ENCODE data around the gene CCDC196.

DNA sequence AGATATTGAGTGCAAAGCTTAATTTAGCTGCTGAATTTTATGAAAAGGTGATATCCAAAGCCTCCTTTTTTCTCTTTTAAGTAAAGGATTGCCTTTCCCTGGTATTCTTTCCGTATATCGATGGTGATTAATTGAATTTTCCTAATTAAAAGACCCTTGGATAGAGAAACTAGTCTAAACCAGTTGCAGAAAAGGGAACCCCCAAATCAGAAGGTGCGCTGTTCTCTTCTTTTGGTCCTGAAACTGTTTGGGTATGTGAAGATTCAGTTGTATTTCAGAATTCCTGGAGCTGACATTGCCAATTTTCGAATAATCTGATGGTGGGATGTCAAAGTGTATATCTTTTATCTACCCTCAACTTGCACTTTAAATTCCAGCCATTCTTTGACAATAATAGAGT is 23.7 kb downstream of the CCDC196 start:
- TF ChIP-seq, protein P1, sequence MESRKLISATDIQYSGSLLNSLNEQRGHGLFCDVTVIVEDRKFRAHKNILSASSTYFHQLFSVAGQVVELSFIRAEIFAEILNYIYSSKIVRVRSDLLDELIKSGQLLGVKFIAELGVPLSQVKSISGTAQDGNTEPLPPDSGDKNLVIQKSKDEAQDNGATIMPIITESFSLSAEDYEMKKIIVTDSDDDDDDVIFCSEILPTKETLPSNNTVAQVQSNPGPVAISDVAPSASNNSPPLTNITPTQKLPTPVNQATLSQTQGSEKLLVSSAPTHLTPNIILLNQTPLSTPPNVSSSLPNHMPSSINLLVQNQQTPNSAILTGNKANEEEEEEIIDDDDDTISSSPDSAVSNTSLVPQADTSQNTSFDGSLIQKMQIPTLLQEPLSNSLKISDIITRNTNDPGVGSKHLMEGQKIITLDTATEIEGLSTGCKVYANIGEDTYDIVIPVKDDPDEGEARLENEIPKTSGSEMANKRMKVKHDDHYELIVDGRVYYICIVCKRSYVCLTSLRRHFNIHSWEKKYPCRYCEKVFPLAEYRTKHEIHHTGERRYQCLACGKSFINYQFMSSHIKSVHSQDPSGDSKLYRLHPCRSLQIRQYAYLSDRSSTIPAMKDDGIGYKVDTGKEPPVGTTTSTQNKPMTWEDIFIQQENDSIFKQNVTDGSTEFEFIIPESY (IDR thresholded peaks at IDR 0.05; ENCODE audit: borderline replicate concordance, low read depth): no peak
- TF ChIP-seq, protein P2, sequence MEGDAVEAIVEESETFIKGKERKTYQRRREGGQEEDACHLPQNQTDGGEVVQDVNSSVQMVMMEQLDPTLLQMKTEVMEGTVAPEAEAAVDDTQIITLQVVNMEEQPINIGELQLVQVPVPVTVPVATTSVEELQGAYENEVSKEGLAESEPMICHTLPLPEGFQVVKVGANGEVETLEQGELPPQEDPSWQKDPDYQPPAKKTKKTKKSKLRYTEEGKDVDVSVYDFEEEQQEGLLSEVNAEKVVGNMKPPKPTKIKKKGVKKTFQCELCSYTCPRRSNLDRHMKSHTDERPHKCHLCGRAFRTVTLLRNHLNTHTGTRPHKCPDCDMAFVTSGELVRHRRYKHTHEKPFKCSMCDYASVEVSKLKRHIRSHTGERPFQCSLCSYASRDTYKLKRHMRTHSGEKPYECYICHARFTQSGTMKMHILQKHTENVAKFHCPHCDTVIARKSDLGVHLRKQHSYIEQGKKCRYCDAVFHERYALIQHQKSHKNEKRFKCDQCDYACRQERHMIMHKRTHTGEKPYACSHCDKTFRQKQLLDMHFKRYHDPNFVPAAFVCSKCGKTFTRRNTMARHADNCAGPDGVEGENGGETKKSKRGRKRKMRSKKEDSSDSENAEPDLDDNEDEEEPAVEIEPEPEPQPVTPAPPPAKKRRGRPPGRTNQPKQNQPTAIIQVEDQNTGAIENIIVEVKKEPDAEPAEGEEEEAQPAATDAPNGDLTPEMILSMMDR (IDR thresholded peaks at IDR 0.05): no peak
- TF ChIP-seq EZH2phosphoT487 (IDR thresholded peaks at IDR 0.05; ENCODE audit: borderline replicate concordance, low read depth) (no peak), RAD21 (IDR thresholded peaks at IDR 0.05; ENCODE audit: low read length) (no peak), POLR2AphosphoS5 (IDR thresholded peaks at IDR 0.05; ENCODE audit: low read depth, low read length) (no peak), TEAD4 (IDR thresholded peaks at IDR 0.05; ENCODE audit: borderline replicate concordance, insufficient read depth) (no peak), GATA2 (CRISPR knock-in tag; IDR thresholded peaks at IDR 0.05) (no peak), GABPA (IDR thresholded peaks at IDR 0.05; ENCODE audit: low read depth) (no peak), EP300 (IDR thresholded peaks at IDR 0.05; ENCODE audit: borderline replicate concordance in 1 of 2, low read depth in 1 of 2, low read length in 1 of 2) (no peak), SMC3 (IDR thresholded peaks at IDR 0.05; ENCODE audit: low read depth, low read length) (no peak), JUND (IDR thresholded peaks at IDR 0.05) (no peak)
- TF ChIP-seq, protein P3, sequence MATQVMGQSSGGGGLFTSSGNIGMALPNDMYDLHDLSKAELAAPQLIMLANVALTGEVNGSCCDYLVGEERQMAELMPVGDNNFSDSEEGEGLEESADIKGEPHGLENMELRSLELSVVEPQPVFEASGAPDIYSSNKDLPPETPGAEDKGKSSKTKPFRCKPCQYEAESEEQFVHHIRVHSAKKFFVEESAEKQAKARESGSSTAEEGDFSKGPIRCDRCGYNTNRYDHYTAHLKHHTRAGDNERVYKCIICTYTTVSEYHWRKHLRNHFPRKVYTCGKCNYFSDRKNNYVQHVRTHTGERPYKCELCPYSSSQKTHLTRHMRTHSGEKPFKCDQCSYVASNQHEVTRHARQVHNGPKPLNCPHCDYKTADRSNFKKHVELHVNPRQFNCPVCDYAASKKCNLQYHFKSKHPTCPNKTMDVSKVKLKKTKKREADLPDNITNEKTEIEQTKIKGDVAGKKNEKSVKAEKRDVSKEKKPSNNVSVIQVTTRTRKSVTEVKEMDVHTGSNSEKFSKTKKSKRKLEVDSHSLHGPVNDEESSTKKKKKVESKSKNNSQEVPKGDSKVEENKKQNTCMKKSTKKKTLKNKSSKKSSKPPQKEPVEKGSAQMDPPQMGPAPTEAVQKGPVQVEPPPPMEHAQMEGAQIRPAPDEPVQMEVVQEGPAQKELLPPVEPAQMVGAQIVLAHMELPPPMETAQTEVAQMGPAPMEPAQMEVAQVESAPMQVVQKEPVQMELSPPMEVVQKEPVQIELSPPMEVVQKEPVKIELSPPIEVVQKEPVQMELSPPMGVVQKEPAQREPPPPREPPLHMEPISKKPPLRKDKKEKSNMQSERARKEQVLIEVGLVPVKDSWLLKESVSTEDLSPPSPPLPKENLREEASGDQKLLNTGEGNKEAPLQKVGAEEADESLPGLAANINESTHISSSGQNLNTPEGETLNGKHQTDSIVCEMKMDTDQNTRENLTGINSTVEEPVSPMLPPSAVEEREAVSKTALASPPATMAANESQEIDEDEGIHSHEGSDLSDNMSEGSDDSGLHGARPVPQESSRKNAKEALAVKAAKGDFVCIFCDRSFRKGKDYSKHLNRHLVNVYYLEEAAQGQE (IDR thresholded peaks at IDR 0.05; ENCODE audit: low read depth, low read length): peak; percentile 87
